ENCODE results near the gene MTMR3.

GRCh38 chr22:29975494-29975893, 92.5 kb downstream of the MTMR3 start:
- no peak for TF ChIP-seq CTCF (IDR thresholded peaks at IDR 0.05 in 2 of 3, conservative IDR thresholded peaks at IDR 0.05 in 1 of 3; ENCODE audit: borderline replicate concordance in 1 of 3, insufficient read depth in 1 of 3, low read depth in 2 of 3, low read length in 2 of 3)
- TF ChIP-seq CEBPB (IDR thresholded peaks at IDR 0.05; ENCODE audit: low read depth) = no peak
- no peak for TF ChIP-seq SRF (IDR thresholded peaks at IDR 0.05; ENCODE audit: low read depth)
- TF ChIP-seq JUND (IDR thresholded peaks at IDR 0.05) = no peak
- TF ChIP-seq RAD21 (IDR thresholded peaks at IDR 0.05; ENCODE audit: low read depth) = no peak
- no peak for TF ChIP-seq EZH2 (IDR thresholded peaks at IDR 0.05)

Data from HCT116 (cell line).